ENCODE measurements around the gene CD7.

CD7 gene

DNA sequence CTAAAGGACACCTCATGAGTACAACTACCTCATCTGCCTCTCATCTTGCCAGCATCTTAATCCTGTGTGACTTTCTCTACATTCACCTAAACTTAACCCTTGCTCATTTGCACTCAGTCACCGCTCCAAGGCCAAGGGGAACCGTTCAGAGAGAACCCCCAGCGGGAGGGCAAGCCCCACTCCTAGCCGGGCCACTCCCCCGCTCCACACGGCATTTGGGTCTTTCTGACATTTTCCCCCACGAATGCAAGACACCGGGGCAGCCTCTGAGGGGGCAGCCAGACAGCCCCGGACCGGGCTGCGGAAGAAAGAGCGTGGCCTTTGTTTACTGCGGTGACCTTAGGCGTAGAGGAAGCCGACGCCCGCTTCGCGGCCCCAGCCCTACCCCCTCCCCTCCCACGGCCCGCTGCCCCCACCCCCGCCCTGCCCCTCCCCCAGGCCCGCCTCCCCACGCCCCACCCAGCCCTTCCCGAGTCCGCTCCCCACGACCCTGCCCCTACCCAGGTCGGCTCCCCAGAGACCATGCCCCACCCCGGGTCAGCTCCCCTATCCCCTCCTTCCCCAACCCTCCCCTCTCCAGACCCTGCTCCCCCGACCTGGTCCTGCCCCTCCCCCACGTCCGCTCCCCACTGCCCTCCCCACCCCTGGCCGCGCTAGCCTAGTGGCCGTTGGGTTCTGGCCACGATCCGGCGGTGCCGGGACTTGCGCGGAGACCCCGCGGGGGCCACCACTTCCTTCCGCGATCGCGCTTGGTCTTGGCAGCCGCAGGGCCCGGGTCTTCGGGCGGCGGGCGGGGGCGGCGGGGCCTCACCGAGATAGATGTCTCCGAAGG lies 44.7 kb downstream of the CD7 start (continued):
- TF ChIP-seq GLIS2 (tag by site-specific recombination; IDR thresholded peaks at IDR 0.05) (peak; percentile 40), ZNF585B (tag by site-specific recombination; IDR thresholded peaks at IDR 0.05) (no peak), ZEB2 (tag by site-specific recombination; IDR thresholded peaks at IDR 0.05) (0 out of 2 replicates have a peak, but pooled peaks have one; percentile 21), KLF17 (tag by site-specific recombination; IDR thresholded peaks at IDR 0.05) (peak; percentile 26; the same call in 1 of the 2 replicates), ZNF701 (tag by site-specific recombination; IDR thresholded peaks at IDR 0.05) (no peak), ZNF341 (tag by site-specific recombination; IDR thresholded peaks at IDR 0.05; ENCODE audit: low read depth) (no peak), ZNF561 (tag by site-specific recombination; IDR thresholded peaks at IDR 0.05; ENCODE audit: borderline replicate concordance) (no peak), ZNF174 (tag by site-specific recombination; IDR thresholded peaks at IDR 0.05) (no peak), ZNF132 (tag by site-specific recombination; IDR thresholded peaks at IDR 0.05; ENCODE audit: borderline replicate concordance) (no peak), ZNF555 (tag by site-specific recombination; conservative IDR thresholded peaks at IDR 0.05) (no peak), GLI4 (tag by site-specific recombination; IDR thresholded peaks at IDR 0.05) (no peak)
- TF ChIP-seq, protein P1, sequence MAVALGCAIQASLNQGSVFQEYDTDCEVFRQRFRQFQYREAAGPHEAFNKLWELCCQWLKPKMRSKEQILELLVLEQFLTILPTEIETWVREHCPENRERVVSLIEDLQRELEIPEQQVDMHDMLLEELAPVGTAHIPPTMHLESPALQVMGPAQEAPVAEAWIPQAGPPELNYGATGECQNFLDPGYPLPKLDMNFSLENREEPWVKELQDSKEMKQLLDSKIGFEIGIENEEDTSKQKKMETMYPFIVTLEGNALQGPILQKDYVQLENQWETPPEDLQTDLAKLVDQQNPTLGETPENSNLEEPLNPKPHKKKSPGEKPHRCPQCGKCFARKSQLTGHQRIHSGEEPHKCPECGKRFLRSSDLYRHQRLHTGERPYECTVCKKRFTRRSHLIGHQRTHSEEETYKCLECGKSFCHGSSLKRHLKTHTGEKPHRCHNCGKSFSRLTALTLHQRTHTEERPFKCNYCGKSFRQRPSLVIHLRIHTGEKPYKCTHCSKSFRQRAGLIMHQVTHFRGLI (tag by site-specific recombination; IDR thresholded peaks at IDR 0.05), result no peak
- TF ChIP-seq, protein P2, sequence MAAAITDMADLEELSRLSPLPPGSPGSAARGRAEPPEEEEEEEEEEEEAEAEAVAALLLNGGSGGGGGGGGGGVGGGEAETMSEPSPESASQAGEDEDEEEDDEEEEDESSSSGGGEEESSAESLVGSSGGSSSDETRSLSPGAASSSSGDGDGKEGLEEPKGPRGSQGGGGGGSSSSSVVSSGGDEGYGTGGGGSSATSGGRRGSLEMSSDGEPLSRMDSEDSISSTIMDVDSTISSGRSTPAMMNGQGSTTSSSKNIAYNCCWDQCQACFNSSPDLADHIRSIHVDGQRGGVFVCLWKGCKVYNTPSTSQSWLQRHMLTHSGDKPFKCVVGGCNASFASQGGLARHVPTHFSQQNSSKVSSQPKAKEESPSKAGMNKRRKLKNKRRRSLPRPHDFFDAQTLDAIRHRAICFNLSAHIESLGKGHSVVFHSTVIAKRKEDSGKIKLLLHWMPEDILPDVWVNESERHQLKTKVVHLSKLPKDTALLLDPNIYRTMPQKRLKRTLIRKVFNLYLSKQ (tag by site-specific recombination; IDR thresholded peaks at IDR 0.05; ENCODE audit: borderline replicate concordance), result no peak
- TF ChIP-seq, protein P3, sequence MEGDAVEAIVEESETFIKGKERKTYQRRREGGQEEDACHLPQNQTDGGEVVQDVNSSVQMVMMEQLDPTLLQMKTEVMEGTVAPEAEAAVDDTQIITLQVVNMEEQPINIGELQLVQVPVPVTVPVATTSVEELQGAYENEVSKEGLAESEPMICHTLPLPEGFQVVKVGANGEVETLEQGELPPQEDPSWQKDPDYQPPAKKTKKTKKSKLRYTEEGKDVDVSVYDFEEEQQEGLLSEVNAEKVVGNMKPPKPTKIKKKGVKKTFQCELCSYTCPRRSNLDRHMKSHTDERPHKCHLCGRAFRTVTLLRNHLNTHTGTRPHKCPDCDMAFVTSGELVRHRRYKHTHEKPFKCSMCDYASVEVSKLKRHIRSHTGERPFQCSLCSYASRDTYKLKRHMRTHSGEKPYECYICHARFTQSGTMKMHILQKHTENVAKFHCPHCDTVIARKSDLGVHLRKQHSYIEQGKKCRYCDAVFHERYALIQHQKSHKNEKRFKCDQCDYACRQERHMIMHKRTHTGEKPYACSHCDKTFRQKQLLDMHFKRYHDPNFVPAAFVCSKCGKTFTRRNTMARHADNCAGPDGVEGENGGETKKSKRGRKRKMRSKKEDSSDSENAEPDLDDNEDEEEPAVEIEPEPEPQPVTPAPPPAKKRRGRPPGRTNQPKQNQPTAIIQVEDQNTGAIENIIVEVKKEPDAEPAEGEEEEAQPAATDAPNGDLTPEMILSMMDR (tag by site-specific recombination; IDR thresholded peaks at IDR 0.05), result no peak

DNA sequence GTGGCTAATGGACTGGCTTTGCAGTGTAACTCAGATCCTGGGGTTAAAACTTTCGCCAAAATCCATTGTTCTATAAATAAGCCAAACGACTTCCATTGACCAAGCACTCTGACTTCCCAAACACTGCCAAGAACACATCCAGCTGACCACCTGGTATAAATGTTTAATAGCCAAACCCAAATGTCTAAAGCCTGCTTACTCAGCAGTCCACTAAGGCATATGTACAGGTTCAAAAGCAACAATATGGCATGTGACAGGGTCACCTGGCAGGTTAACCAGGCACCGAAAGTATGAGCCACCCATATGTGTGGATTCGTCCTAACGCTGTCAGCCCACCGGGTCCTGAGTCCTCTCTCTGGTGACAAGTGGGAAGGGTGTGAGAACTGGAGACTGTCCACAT lies 46.0 kb downstream of the CD7 start:
- Histone ChIP-seq H3K27ac (ENCODE audit: extremely low read depth, low read depth, low read length) (no peak overlapping the region), H3K9me3 (ENCODE audit: control insufficient read depth, insufficient read depth, low read depth, low read length) (no peaks in the 10 kb centered on the region), H3K36me3 (ENCODE audit: control insufficient read depth in 2 of 2, insufficient read depth in 1 of 2, low read length in 2 of 2) (peaks cover 25 to 59% of the 10 kb centered on the region in 2 experiments; a peak in 2 of 3 replicates), H3K4me3 (ENCODE audit: low read depth, low read length) (no peak overlapping the region), H3K4me1 (ENCODE audit: control insufficient read depth, insufficient read depth, low read length) (peaks cover 29% of the 10 kb centered on the region)
- ChIA-PET POLR2A (interaction anchor here (3.4 kb wide), 1 partner anchor 21 kb away, joined by 28 read pairs; no protein-coding TSS in a partner anchor), CTCF (interaction anchor here (0.7 kb wide), 1 partner anchor 242 kb away, joined by 3 read pairs; no protein-coding TSS in a partner anchor)
- TF ChIP-seq ZBTB21 (tag by site-specific recombination; IDR thresholded peaks at IDR 0.05) (no peak), ZNF76 (tag by site-specific recombination; IDR thresholded peaks at IDR 0.05; ENCODE audit: borderline replicate concordance, low read depth) (no peak), ZNF157 (tag by site-specific recombination; IDR thresholded peaks at IDR 0.05) (no peak), SP2 (tag by site-specific recombination; IDR thresholded peaks at IDR 0.05) (no peak), ZNF169 (tag by site-specific recombination; IDR thresholded peaks at IDR 0.05) (no peak), YY2 (tag by site-specific recombination; IDR thresholded peaks at IDR 0.05) (no peak)

Measured in HEK293 (cell line).